ENCODE results near the gene ZG16. TPM values are rescaled to one million over a fixed set of nuclear protein-coding genes. Genes with fewer than 3 reads are reported as not detected.

ZG16 gene
- total RNA-seq, 1 experiment from 2014 or later = 0.07 TPM

DNA sequence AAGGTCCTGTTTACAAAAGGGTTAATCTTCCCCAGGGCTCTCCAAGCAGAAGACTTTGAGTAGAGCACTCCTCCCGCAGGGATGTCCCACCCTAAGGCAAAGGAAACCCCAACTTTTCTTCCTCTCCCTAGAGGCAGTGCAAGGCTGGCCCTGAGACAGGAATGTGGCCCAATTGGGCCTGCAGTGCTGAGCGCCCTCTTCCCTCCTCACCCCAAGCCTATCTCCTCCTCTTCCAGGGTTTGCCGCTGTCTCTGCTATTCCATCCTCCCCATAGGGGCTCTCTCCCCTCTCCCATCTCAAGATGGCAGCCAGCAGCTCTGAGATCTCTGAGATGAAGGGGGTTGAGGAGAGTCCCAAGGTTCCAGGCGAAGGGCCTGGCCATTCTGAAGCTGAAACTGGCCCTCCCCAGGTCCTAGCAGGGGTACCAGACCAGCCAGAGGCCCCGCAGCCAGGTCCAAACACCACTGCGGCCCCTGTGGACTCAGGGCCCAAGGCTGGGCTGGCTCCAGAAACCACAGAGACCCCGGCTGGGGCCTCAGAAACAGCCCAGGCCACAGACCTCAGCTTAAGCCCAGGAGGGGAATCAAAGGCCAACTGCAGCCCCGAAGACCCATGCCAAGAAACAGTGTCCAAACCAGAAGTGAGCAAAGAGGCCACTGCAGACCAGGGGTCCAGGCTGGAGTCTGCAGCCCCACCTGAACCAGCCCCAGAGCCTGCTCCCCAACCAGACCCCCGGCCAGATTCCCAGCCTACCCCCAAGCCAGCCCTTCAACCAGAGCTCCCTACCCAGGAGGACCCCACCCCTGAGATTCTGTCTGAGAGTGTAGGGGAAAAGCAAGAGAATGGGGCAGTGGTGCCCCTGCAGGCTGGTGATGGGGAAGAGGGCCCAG is 34.9 kb downstream of the ZG16 start:
- Histone ChIP-seq H3K4me3 (replicated peaks in 1 of 2; ENCODE audit: low read depth in 1 of 2, low read length in 2 of 2) (peak overlapping the region; percentile 36 to 66), H2AFZ (ENCODE audit: low read depth, low read length, poor library complexity, severe bottlenecking) (no peak overlapping the region), H3K36me3 (ENCODE audit: control insufficient read depth in 1 of 2, insufficient read depth in 2 of 2, low read length in 2 of 2) (peaks cover 6 to 20% of the 10 kb centered on the region in 2 experiments; a peak in 3 of 4 replicates), H4K20me1 (ENCODE audit: insufficient read depth) (no peaks in the 10 kb centered on the region), H3K9ac (ENCODE audit: low read length) (peak overlapping the region; percentile 95), H3K27ac (ENCODE audit: low read depth, low read length) (peak overlapping the region; percentile 90; the same call in 1 of the 2 replicates), H3K9me3 (ENCODE audit: control insufficient read depth in 1 of 2, insufficient read depth in 1 of 2, low read depth in 1 of 2, low read length in 2 of 2) (no peaks in the 10 kb centered on the region), H3K27me3 (ENCODE audit: insufficient read depth, low read length) (no peaks in the 10 kb centered on the region), H3K4me1 (ENCODE audit: control insufficient read depth in 1 of 2, insufficient read depth in 2 of 2, low read length in 2 of 2) (peaks cover 38 to 78% of the 10 kb centered on the region in 2 experiments), H3K79me2 (ENCODE audit: insufficient read depth, low read length) (peaks cover 40% of the 10 kb centered on the region), H3K9me2 (ENCODE audit: insufficient read depth) (no peaks in the 10 kb centered on the region), H3K4me2 (ENCODE audit: low read length) (peak overlapping the region; percentile 99)
- CTCF ChIA-PET = interaction anchor here (0.6 to 1.4 kb wide), 2 partner anchors 35 to 1203 kb away, joined by 3 to 4 read pairs; no protein-coding TSS in a partner anchor
- intact Hi-C loops (cut with micrococcal nuclease) = no loop called here
- no peak for TF ChIP-seq ELF1 (IDR thresholded peaks at IDR 0.05; ENCODE audit: borderline replicate concordance, low read depth)
- TF ChIP-seq EGR1 (IDR thresholded peaks at IDR 0.05; ENCODE audit: low read depth) = no peak
- TF ChIP-seq ATF3 (IDR thresholded peaks at IDR 0.05) = no peak
- TF ChIP-seq JUND (IDR thresholded peaks at IDR 0.05) = no peak
- TF ChIP-seq POLR2A (IDR thresholded peaks at IDR 0.05; ENCODE audit: borderline replicate concordance, extremely low read depth, insufficient read depth, insufficient read length) = no peak
- TF ChIP-seq, protein P1, sequence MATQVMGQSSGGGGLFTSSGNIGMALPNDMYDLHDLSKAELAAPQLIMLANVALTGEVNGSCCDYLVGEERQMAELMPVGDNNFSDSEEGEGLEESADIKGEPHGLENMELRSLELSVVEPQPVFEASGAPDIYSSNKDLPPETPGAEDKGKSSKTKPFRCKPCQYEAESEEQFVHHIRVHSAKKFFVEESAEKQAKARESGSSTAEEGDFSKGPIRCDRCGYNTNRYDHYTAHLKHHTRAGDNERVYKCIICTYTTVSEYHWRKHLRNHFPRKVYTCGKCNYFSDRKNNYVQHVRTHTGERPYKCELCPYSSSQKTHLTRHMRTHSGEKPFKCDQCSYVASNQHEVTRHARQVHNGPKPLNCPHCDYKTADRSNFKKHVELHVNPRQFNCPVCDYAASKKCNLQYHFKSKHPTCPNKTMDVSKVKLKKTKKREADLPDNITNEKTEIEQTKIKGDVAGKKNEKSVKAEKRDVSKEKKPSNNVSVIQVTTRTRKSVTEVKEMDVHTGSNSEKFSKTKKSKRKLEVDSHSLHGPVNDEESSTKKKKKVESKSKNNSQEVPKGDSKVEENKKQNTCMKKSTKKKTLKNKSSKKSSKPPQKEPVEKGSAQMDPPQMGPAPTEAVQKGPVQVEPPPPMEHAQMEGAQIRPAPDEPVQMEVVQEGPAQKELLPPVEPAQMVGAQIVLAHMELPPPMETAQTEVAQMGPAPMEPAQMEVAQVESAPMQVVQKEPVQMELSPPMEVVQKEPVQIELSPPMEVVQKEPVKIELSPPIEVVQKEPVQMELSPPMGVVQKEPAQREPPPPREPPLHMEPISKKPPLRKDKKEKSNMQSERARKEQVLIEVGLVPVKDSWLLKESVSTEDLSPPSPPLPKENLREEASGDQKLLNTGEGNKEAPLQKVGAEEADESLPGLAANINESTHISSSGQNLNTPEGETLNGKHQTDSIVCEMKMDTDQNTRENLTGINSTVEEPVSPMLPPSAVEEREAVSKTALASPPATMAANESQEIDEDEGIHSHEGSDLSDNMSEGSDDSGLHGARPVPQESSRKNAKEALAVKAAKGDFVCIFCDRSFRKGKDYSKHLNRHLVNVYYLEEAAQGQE (IDR thresholded peaks at IDR 0.05; ENCODE audit: low read depth) = no peak
- no peak for TF ChIP-seq RAD21 (IDR thresholded peaks at IDR 0.05; ENCODE audit: low read depth)
- TF ChIP-seq CBX3 (IDR thresholded peaks at IDR 0.05; ENCODE audit: low read depth) = no peak
- no peak for ATAC-seq
- RAD21 ChIA-PET (ENCODE audit: low non-redundant PET in 1 of 2, low total read pairs in 2 of 2, uncharacterized antibody in 2 of 2, unreplicated experiment in 2 of 2) = no interaction called here
- DNase-seq (ENCODE audit: low read depth, low spot score) = no peak
- BruUV-seq (replicated peaks) = no TSS peak
- POLR2A ChIA-PET = no interaction called here
